ENCODE data around the gene SRSF2. TPM values are rescaled to one million over a fixed set of nuclear protein-coding genes. Genes with fewer than 3 reads are reported as not detected.

Gene SRSF2
- total RNA-seq, 1 donor from 2014 or later: 52.2 TPM

GRCh38 chr17:76722279-76722678, 14.9 kb downstream of the SRSF2 start:
- Histone ChIP-seq H3K36me3 (ENCODE audit: control insufficient read depth in 3 of 3, insufficient read depth in 3 of 3, low read length in 3 of 3) (peaks cover 56 to 63% (median 58%) of the 10 kb centered on the region in 3 donors), H3K4me3 (ENCODE audit: low read length in 3 of 3) (no peak overlapping the region), H3K4me1 (ENCODE audit: control insufficient read depth in 3 of 3, insufficient read depth in 3 of 3, low read length in 3 of 3) (peaks cover 19 to 24% (median 22%) of the 10 kb centered on the region in 3 donors), H3K27ac (ENCODE audit: low read depth, low read length) (no peak overlapping the region), H3K9ac (ENCODE audit: low read depth in 1 of 3, low read length in 3 of 3) (peak overlapping the region in 1 of 3 donors; percentile 33), H3K9me3 (ENCODE audit: control insufficient read depth in 3 of 3, low read length in 3 of 3) (no peaks in the 10 kb centered on the region), H3K27me3 (ENCODE audit: control insufficient read depth in 3 of 3, insufficient read depth in 3 of 3, low read length in 3 of 3) (no peaks in the 10 kb centered on the region)

- H3K27ac ChIP-seq (ENCODE audit: low read depth, low read length): no peak overlapping the region
- H3K9ac ChIP-seq (ENCODE audit: low read depth in 1 of 3, low read length in 3 of 3): no peak overlapping the region
- peaks cover 20 to 24% (median 21%) of the 10 kb centered on the region in 3 donors for H3K4me1 ChIP-seq (ENCODE audit: control insufficient read depth in 3 of 3, insufficient read depth in 3 of 3, low read length in 3 of 3)
- no peaks in the 10 kb centered on the region for H3K9me3 ChIP-seq (ENCODE audit: control insufficient read depth in 3 of 3, low read length in 3 of 3)
- H3K4me3 ChIP-seq (ENCODE audit: low read length in 3 of 3): no peak overlapping the region
- peaks cover 65 to 71% (median 66%) of the 10 kb centered on the region in 3 donors for H3K36me3 ChIP-seq (ENCODE audit: control insufficient read depth in 3 of 3, insufficient read depth in 3 of 3, low read length in 3 of 3)
- no peaks in the 10 kb centered on the region for H3K27me3 ChIP-seq (ENCODE audit: control insufficient read depth in 3 of 3, insufficient read depth in 3 of 3, low read length in 3 of 3)
Observed at GRCh38 chr17:76721463-76721862, 15.7 kb downstream of the SRSF2 start.

DNA sequence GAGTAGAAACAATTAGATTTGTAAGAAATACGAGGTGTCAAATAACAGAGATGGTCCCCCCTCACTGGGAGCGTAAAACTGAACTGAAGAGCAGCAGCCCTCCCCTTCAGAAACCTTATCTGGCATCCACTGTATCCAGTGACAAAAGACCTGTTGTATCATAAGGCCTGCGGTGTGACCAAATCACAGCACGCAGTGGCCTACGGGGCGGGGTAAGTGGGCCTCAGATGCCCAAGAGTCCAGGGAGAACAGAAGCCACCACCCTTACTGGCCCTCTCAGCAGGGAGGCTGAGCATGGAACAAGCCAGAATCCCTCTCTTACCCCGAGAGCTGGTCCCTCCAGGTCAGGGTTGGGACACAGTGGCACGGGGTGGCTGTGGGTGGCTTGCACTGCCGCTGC, 16.2 kb downstream of the SRSF2 start:
- H3K9me3 ChIP-seq (ENCODE audit: control insufficient read depth in 3 of 3, low read length in 3 of 3): no peaks in the 10 kb centered on the region
- peaks cover 70 to 76% (median 71%) of the 10 kb centered on the region in 3 donors for H3K36me3 ChIP-seq (ENCODE audit: control insufficient read depth in 3 of 3, insufficient read depth in 3 of 3, low read length in 3 of 3)
- no peaks in the 10 kb centered on the region for H3K27me3 ChIP-seq (ENCODE audit: control insufficient read depth in 3 of 3, insufficient read depth in 3 of 3, low read length in 3 of 3)
- H3K4me1 ChIP-seq (ENCODE audit: control insufficient read depth in 3 of 3, insufficient read depth in 3 of 3, low read length in 3 of 3): peaks cover 21 to 26% (median 26%) of the 10 kb centered on the region in 3 donors
- no peak overlapping the region for H3K4me3 ChIP-seq (ENCODE audit: low read length in 3 of 3)
- H3K9ac ChIP-seq (ENCODE audit: low read depth in 1 of 3, low read length in 3 of 3): no peak overlapping the region
- H3K27ac ChIP-seq (ENCODE audit: low read depth, low read length): no peak overlapping the region

DNA sequence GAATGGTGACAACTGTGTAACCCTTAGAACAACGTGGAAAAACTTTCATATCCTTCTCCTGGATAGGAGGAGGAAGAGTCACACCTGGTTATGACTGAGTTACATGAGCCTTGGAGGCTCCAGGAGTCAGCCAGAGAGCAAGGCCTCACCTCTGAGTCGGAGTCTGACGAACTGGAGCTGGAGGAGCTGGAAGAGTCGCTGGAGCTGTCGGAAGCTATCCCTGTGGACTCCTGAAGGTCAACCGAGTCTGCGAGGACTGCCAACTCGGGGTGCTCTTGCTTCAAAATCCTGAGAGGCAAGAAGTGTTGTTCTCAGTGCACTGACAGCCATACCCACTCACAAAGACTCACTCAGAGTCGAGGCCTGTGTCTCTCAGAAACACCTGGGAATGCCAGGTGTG, 16.9 kb downstream of the SRSF2 start:
- Histone ChIP-seq H3K4me1 (ENCODE audit: control insufficient read depth in 3 of 3, insufficient read depth in 3 of 3, low read length in 3 of 3) (peaks cover 17 to 28% (median 27%) of the 10 kb centered on the region in 3 donors), H3K27ac (ENCODE audit: low read depth, low read length) (no peak overlapping the region)

GRCh38 chr17:76718516-76718915, 18.6 kb downstream of the SRSF2 start:
- no peaks in the 10 kb centered on the region for H3K27me3 ChIP-seq (ENCODE audit: control insufficient read depth in 3 of 3, insufficient read depth in 3 of 3, low read length in 3 of 3)
- H3K27ac ChIP-seq (ENCODE audit: low read depth, low read length): no peak overlapping the region
- H3K4me3 ChIP-seq (ENCODE audit: low read length in 3 of 3): no peak overlapping the region
- no peak overlapping the region for H3K9ac ChIP-seq (ENCODE audit: low read depth in 1 of 3, low read length in 3 of 3)
- H3K9me3 ChIP-seq (ENCODE audit: control insufficient read depth in 3 of 3, low read length in 3 of 3): no peaks in the 10 kb centered on the region
- H3K36me3 ChIP-seq (ENCODE audit: control insufficient read depth in 3 of 3, insufficient read depth in 3 of 3, low read length in 3 of 3): peaks cover 75 to 83% (median 81%) of the 10 kb centered on the region in 3 donors
- H3K4me1 ChIP-seq (ENCODE audit: control insufficient read depth in 3 of 3, insufficient read depth in 3 of 3, low read length in 3 of 3): peaks cover 7 to 19% (median 14%) of the 10 kb centered on the region in 3 donors

More for the DNA sequence above, 16.9 kb downstream of the SRSF2 start:
- no peak overlapping the region for H3K9ac ChIP-seq (ENCODE audit: low read depth in 1 of 3, low read length in 3 of 3)
- no peak overlapping the region for H3K4me3 ChIP-seq (ENCODE audit: low read length in 3 of 3)
- no peaks in the 10 kb centered on the region for H3K27me3 ChIP-seq (ENCODE audit: control insufficient read depth in 3 of 3, insufficient read depth in 3 of 3, low read length in 3 of 3)
- H3K9me3 ChIP-seq (ENCODE audit: control insufficient read depth in 3 of 3, low read length in 3 of 3): no peaks in the 10 kb centered on the region
- H3K36me3 ChIP-seq (ENCODE audit: control insufficient read depth in 3 of 3, insufficient read depth in 3 of 3, low read length in 3 of 3): peaks cover 77 to 84% (median 78%) of the 10 kb centered on the region in 3 donors

- Histone ChIP-seq H3K4me3 (ENCODE audit: low read length in 3 of 3) (no peak overlapping the region), H3K27me3 (ENCODE audit: control insufficient read depth in 3 of 3, insufficient read depth in 3 of 3, low read length in 3 of 3) (no peaks in the 10 kb centered on the region), H3K4me1 (ENCODE audit: control insufficient read depth in 3 of 3, insufficient read depth in 3 of 3, low read length in 3 of 3) (peaks cover 5 to 20% (median 14%) of the 10 kb centered on the region in 3 donors), H3K36me3 (ENCODE audit: control insufficient read depth in 3 of 3, insufficient read depth in 3 of 3, low read length in 3 of 3) (peaks cover 67 to 79% (median 75%) of the 10 kb centered on the region in 3 donors), H3K27ac (ENCODE audit: low read depth, low read length) (peak overlapping the region; percentile 59), H3K9me3 (ENCODE audit: control insufficient read depth in 3 of 3, low read length in 3 of 3) (no peaks in the 10 kb centered on the region), H3K9ac (ENCODE audit: low read depth in 1 of 3, low read length in 3 of 3) (peak overlapping the region in 1 of 3 donors; percentile 27)
Observed at GRCh38 chr17:76716839-76717215, 20.3 kb downstream of the SRSF2 start.

DNA sequence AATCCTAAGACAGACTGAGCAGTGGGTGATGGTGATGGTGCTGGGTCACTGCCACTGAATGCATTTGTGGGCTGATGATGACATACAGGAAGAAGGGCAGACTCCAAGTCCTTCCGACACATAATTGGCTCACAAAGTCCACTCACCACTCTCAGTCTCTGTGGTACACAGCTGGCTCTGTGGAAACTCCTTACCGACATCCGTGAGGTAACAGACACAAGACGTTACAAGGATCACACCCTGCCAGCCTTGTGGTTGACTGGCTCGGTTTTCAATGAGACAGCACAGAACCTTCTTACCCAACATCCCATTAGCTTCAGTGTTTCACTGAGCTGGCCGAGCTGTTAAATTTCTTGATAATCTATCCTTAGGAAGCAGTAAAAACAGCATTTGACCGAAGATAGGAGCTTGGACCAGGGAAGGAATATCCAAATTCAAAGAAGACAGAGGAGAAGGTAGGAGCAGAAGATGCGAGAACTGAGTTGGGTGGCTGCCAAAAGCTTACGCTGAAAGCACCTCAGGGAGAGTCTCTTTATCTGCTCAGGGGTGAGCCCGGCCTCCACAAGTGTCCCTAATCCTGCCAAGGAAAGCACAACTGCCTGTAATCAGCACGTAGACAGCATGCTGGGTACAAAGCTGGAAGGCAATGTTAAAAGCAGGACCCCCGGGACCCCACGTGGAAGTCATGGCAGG, 20.8 kb downstream of the SRSF2 start:
- H3K36me3 ChIP-seq (ENCODE audit: control insufficient read depth in 3 of 3, insufficient read depth in 3 of 3, low read length in 3 of 3): peaks cover 61 to 73% (median 69%) of the 10 kb centered on the region in 3 donors
- H3K4me3 ChIP-seq (ENCODE audit: low read length in 3 of 3): no peak overlapping the region
- H3K9me3 ChIP-seq (ENCODE audit: control insufficient read depth in 3 of 3, low read length in 3 of 3): no peaks in the 10 kb centered on the region
- peaks cover 8 to 26% (median 20%) of the 10 kb centered on the region in 3 donors for H3K4me1 ChIP-seq (ENCODE audit: control insufficient read depth in 3 of 3, insufficient read depth in 3 of 3, low read length in 3 of 3)
- no peaks in the 10 kb centered on the region for H3K27me3 ChIP-seq (ENCODE audit: control insufficient read depth in 3 of 3, insufficient read depth in 3 of 3, low read length in 3 of 3)
- H3K9ac ChIP-seq (ENCODE audit: low read depth in 1 of 3, low read length in 3 of 3): peak overlapping the region in 1 of 3 donors; percentile 29
- H3K27ac ChIP-seq (ENCODE audit: low read depth, low read length): peak overlapping the region; percentile 59

GRCh38 chr17:76715496-76715830, 21.7 kb downstream of the SRSF2 start:
- H3K4me3 ChIP-seq (ENCODE audit: low read length in 3 of 3): no peak overlapping the region
- H3K36me3 ChIP-seq (ENCODE audit: control insufficient read depth in 3 of 3, insufficient read depth in 3 of 3, low read length in 3 of 3): peaks cover 53 to 65% (median 61%) of the 10 kb centered on the region in 3 donors
- H3K27ac ChIP-seq (ENCODE audit: low read depth, low read length): peak overlapping the region; percentile 59
- no peaks in the 10 kb centered on the region for H3K27me3 ChIP-seq (ENCODE audit: control insufficient read depth in 3 of 3, insufficient read depth in 3 of 3, low read length in 3 of 3)
- peaks cover 7 to 29% (median 23%) of the 10 kb centered on the region in 3 donors for H3K4me1 ChIP-seq (ENCODE audit: control insufficient read depth in 3 of 3, insufficient read depth in 3 of 3, low read length in 3 of 3)
- H3K9me3 ChIP-seq (ENCODE audit: control insufficient read depth in 3 of 3, low read length in 3 of 3): no peaks in the 10 kb centered on the region
- H3K9ac ChIP-seq (ENCODE audit: low read depth in 1 of 3, low read length in 3 of 3): peak overlapping the region in 1 of 3 donors; percentile 57

- Histone ChIP-seq H3K27me3 (ENCODE audit: control insufficient read depth in 3 of 3, insufficient read depth in 3 of 3, low read length in 3 of 3) (no peaks in the 10 kb centered on the region), H3K36me3 (ENCODE audit: control insufficient read depth in 3 of 3, insufficient read depth in 3 of 3, low read length in 3 of 3) (peaks cover 48 to 60% (median 56%) of the 10 kb centered on the region in 3 donors), H3K9me3 (ENCODE audit: control insufficient read depth in 3 of 3, low read length in 3 of 3) (no peaks in the 10 kb centered on the region), H3K27ac (ENCODE audit: low read depth, low read length) (peak overlapping the region; percentile 59), H3K4me3 (ENCODE audit: low read length in 3 of 3) (no peak overlapping the region), H3K4me1 (ENCODE audit: control insufficient read depth in 3 of 3, insufficient read depth in 3 of 3, low read length in 3 of 3) (peaks cover 8 to 33% (median 23%) of the 10 kb centered on the region in 3 donors), H3K9ac (ENCODE audit: low read depth in 1 of 3, low read length in 3 of 3) (peak overlapping the region in 1 of 3 donors; percentile 57)
Observed at GRCh38 chr17:76714822-76715495, 22.2 kb downstream of the SRSF2 start.

DNA sequence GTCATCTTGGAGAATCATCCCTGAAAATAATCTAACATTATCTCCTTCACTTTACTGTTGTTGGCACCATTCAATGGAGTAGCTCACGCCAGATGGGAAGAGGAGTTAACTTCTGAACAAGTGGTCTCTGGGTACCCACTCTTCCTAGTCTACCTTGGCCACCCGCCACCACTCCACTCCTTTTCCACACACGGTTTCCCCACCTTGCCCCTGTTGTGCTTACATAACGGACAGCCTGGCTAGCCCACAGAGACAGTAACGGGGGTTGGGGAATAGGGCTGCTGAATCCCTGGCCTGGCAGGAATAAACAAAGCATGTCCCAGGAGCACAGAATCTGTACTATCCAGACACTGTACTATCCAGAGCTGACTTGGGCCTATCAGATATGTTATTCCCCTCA, 22.8 kb downstream of the SRSF2 start:
- Histone ChIP-seq H3K4me3 (ENCODE audit: low read length in 3 of 3) (no peak overlapping the region), H3K36me3 (ENCODE audit: control insufficient read depth in 3 of 3, insufficient read depth in 3 of 3, low read length in 3 of 3) (peaks cover 46 to 54% (median 50%) of the 10 kb centered on the region in 3 donors), H3K27ac (ENCODE audit: low read depth, low read length) (no peak overlapping the region), H3K9ac (ENCODE audit: low read depth in 1 of 3, low read length in 3 of 3) (no peak overlapping the region), H3K4me1 (ENCODE audit: control insufficient read depth in 3 of 3, insufficient read depth in 3 of 3, low read length in 3 of 3) (peaks cover 14 to 39% (median 27%) of the 10 kb centered on the region in 3 donors), H3K9me3 (ENCODE audit: control insufficient read depth in 3 of 3, low read length in 3 of 3) (no peaks in the 10 kb centered on the region), H3K27me3 (ENCODE audit: control insufficient read depth in 3 of 3, insufficient read depth in 3 of 3, low read length in 3 of 3) (no peaks in the 10 kb centered on the region)

Data from skeletal muscle tissue (tissue), 4 donors.